Astrocyte of the spinal cord (primary cell): Measurements from ENCODE around the gene CDH12.

ENCODE experiments used
- DNase-seq: peaks from one replicate; pipeline ENCODE4 v3.0.0; 2011; ENCODE audit warnings: low read depth, low spot score
- H3K4me3 ChIP-seq: 2 replicates; pipeline ENCODE4 v1.5.1; 2011; ENCODE audit warnings: low read depth, mild to moderate bottlenecking, low read length, moderate library complexity
- CTCF ChIP-seq: IDR thresholded peaks from 2 replicates; pipeline ENCODE4 v1.5.1; 2012; ENCODE audit warnings: low read depth, mild to moderate bottlenecking, low read length, inconsistent platforms
- in situ Hi-C: cut with HindIII; loops from 2 replicates; pipeline ENCODE4 v1.10.0; 2017; ENCODE audit warnings: low sequenced_read_pairs

Gene CDH12

GRCh38 chr5:22495016-22495720 lies 358.0 kb downstream of the CDH12 start:
- no peak for DNase-seq
- no peak overlapping the region for H3K4me3 ChIP-seq
- no peak for TF ChIP-seq CTCF
- in situ Hi-C loops: no loop called here

- no peak overlapping the region for H3K4me3 ChIP-seq
- TF ChIP-seq CTCF: no peak
- in situ Hi-C loops: no loop called here
- DNase-seq: no peak
Measured at GRCh38 chr5:22488427-22488826, 364.7 kb downstream of the CDH12 start.

GRCh38 chr5:22480305-22480704 lies 372.8 kb downstream of the CDH12 start:
- no peak for TF ChIP-seq CTCF
- H3K4me3 ChIP-seq: no peak overlapping the region
- DNase-seq: no peak
- in situ Hi-C loops: no loop called here

- H3K4me3 ChIP-seq: no peak overlapping the region
- DNase-seq: no peak
- TF ChIP-seq CTCF: no peak
- in situ Hi-C loops: no loop called here
Measured at GRCh38 chr5:22473886-22474285, 379.3 kb downstream of the CDH12 start.

GRCh38 chr5:22471154-22471553 lies 382.0 kb downstream of the CDH12 start:
- in situ Hi-C loops: no loop called here
- H3K4me3 ChIP-seq: no peak overlapping the region
- TF ChIP-seq CTCF: no peak
- no peak for DNase-seq

- H3K4me3 ChIP-seq: no peak overlapping the region
- no peak for DNase-seq
- in situ Hi-C loops: no loop called here
- TF ChIP-seq CTCF: no peak
Measured at GRCh38 chr5:22470408-22470807, 382.7 kb downstream of the CDH12 start.
